OCI-LY1 (cell line): Measurements from ENCODE around the gene ZDHHC18.

Experiments used
- EZH2 ChIP-seq: fragments of 200-600 bp; sonication (generic), shearing (Covaris generic); IDR thresholded peaks from 2 replicates; pipeline ENCODE4 v1.8.0; 2017; ENCODE audit warnings: borderline replicate concordance, mixed run types, mild to moderate bottlenecking, antibody characterized with exemption, low read length, moderate library complexity, mixed read lengths
- TF ChIP-seq, protein P1 (sequence below): fragments of 200-600 bp; sonication (generic), shearing (Covaris generic); IDR thresholded peaks from 2 replicates; pipeline ENCODE4 v1.5.1; 2017; ENCODE audit warnings: mild to moderate bottlenecking, antibody characterized with exemption, low read length, moderate library complexity, mixed read lengths

DNA sequence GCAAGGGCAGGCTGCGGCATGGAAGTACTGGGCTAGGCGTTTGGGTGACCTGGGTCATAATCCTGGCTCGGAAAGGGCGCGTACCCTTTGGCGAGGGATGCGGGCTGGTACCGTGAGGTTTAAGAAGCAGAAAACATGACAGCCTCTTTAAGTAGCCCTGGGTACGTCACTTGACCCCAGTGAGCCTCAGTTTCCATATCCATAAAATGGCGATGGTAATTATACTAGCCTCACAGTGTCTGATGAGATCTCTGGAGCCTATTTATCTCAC is 38.0 kb upstream of the ZDHHC18 start:
- TF ChIP-seq, protein P1, sequence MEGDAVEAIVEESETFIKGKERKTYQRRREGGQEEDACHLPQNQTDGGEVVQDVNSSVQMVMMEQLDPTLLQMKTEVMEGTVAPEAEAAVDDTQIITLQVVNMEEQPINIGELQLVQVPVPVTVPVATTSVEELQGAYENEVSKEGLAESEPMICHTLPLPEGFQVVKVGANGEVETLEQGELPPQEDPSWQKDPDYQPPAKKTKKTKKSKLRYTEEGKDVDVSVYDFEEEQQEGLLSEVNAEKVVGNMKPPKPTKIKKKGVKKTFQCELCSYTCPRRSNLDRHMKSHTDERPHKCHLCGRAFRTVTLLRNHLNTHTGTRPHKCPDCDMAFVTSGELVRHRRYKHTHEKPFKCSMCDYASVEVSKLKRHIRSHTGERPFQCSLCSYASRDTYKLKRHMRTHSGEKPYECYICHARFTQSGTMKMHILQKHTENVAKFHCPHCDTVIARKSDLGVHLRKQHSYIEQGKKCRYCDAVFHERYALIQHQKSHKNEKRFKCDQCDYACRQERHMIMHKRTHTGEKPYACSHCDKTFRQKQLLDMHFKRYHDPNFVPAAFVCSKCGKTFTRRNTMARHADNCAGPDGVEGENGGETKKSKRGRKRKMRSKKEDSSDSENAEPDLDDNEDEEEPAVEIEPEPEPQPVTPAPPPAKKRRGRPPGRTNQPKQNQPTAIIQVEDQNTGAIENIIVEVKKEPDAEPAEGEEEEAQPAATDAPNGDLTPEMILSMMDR = no peak
- no peak for TF ChIP-seq EZH2
